SKM-1 (cell line): Measurements from ENCODE around the gene MYO19.
A peak's percentile ranks its signal among the peaks of the same experiment; 100 is the strongest.
"Not testable (repeated sequence)": the region's sequence is repeated elsewhere in the genome, so short reads cannot be mapped to it uniquely, and the experiment has no call there.

Experiments
- DNase-seq: peaks from one replicate; lab custom pipeline; 2025; ENCODE audit not compliant: unreplicated experiment; lab: John Stamatoyannopoulos, UW

Gene MYO19

GRCh38 chr17:36501963-36502362 lies 32.7 kb downstream of the MYO19 start:
- DNase-seq: no peak

GRCh38 chr17:36501351-36501750 lies 33.3 kb downstream of the MYO19 start:
- DNase-seq: no peak

GRCh38 chr17:36500745-36501225 lies 33.9 kb downstream of the MYO19 start:
- DNase-seq: no peak

- DNase-seq: no peak
These were observed 35.9 kb downstream of the MYO19 start for GRCh38 chr17:36498560-36499300.

GRCh38 chr17:36498155-36498554 lies 36.5 kb downstream of the MYO19 start:
- DNase-seq: no peak

GRCh38 chr17:36496018-36496789 lies 38.5 kb downstream of the MYO19 start:
- DNase-seq: no peak

- DNase-seq: no peak
These were observed 39.5 kb downstream of the MYO19 start for GRCh38 chr17:36495076-36495578.

GRCh38 chr17:36494674-36495073 lies 40.0 kb downstream of the MYO19 start:
- DNase-seq: no peak

GRCh38 chr17:36493956-36494355 lies 40.7 kb downstream of the MYO19 start:
- DNase-seq: no peak

GRCh38 chr17:36486204-36487194 lies 48.2 kb downstream of the MYO19 start, which contains the start of gene ZNHIT3:
Gene ZNHIT3 (plus strand): TSS chr17:36486681. CDS start chr17:36486700, 19 bp downstream.
- DNase-seq: peak; percentile 88

GRCh38 chr17:36485805-36486203 lies 48.9 kb downstream of the MYO19 start:
- DNase-seq: no peak

- DNase-seq: no peak
These were observed 49.6 kb downstream of the MYO19 start for GRCh38 chr17:36485027-36485426.

- not testable (repeated sequence) for DNase-seq
These were observed 50.6 kb downstream of the MYO19 start for GRCh38 chr17:36484021-36484420.

- peak; percentile 60 for DNase-seq
These were observed 51.8 kb downstream of the MYO19 start for GRCh38 chr17:36482611-36483504.

GRCh38 chr17:36481829-36482228 lies 52.8 kb downstream of the MYO19 start:
- no peak for DNase-seq

- no peak for DNase-seq
These were observed 59.2 kb downstream of the MYO19 start for GRCh38 chr17:36475346-36475970.

- no peak for DNase-seq
These were observed 60.1 kb downstream of the MYO19 start for GRCh38 chr17:36474571-36474970.

GRCh38 chr17:36470499-36470898 lies 64.2 kb downstream of the MYO19 start:
- no peak for DNase-seq

GRCh38 chr17:36469733-36470132 lies 64.9 kb downstream of the MYO19 start:
- no peak for DNase-seq
